Measurements from ENCODE around the gene LEKR1.
"Not testable (repeated sequence)": the region's sequence is repeated elsewhere in the genome, so short reads cannot be mapped to it uniquely, and the experiment has no call there.

Gene LEKR1

DNA sequence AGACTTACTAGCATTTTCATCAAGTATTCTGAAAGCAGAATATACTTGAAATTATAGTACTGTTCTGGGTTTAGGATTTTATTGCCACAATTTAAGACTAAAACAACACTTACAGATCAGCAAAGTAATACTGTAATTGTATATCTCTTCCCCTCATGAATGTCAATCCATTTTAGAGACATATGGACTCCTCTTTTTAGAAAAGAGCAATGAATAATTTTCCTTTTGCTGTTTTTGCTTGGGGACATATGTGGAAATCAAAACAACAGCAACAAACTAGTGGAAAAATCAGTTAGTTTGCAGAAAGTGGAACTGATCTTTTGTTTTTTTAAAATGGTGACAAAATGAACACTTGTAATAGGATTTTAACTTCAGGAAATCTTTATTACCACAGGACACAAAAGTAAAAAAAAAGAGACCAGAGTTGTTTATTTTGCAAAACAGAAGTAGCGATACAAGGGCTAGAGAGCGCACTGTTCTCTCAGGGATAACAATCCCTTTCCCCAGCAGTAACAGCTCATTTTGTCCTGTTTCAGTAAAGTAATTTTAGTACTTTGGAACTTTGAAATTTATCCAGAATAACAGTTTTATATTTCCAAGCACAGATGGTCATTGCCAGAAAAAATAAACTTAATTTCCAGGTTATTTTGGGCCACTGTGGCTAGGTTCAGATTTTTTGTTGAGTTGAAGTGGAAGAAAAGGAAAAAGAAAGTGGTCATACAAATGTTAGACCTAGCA, 17.1 kb downstream of the LEKR1 start:
- ATAC-seq, result no peak
- Mint-ChIP-seq H3K27me3 (no peaks in the 10 kb centered on the region), H3K4me3 (no peak overlapping the region), H3K27ac (no peak overlapping the region), H3K4me1 (no peaks in the 10 kb centered on the region), H3K36me3 (peaks cover 6% of the 10 kb centered on the region), H3K9me3 (no peaks in the 10 kb centered on the region)

DNA sequence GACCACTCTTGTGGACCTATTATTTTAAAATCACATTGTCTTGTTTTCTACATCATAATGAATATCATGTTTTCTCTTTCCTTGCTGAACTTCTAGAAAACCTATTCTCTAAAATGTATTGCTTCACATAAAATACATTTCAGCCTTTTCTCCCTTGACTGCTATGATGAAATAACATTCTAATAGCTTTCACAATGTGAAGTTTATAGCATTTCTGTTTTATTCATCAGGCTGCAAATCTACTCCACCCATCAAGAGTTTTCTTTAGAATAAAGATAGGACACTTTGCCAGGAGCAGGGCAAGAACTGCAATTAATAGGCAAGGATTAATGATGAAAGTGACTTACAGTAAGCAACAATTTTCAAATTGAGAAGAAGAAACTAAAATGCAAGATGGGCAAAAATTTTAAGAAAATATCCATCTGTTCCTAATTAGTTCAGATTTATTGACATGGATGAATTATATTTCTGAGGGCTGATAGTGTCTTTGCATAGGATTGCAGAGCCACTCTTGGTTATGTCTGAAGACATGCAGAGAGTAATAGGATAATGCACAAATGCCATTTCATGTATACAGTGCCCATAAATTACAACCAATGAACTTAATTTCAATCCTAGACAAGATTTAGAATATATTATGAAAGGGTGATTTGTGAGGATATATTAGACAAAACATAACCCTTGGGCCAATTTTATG, 21.7 kb downstream of the LEKR1 start:
- ATAC-seq, result no peak
- Mint-ChIP-seq H3K27me3 (no peaks in the 10 kb centered on the region), H3K36me3 (no peaks in the 10 kb centered on the region), H3K27ac (no peak overlapping the region), H3K4me3 (no peak overlapping the region), H3K9me3 (no peaks in the 10 kb centered on the region), H3K4me1 (no peaks in the 10 kb centered on the region)

DNA sequence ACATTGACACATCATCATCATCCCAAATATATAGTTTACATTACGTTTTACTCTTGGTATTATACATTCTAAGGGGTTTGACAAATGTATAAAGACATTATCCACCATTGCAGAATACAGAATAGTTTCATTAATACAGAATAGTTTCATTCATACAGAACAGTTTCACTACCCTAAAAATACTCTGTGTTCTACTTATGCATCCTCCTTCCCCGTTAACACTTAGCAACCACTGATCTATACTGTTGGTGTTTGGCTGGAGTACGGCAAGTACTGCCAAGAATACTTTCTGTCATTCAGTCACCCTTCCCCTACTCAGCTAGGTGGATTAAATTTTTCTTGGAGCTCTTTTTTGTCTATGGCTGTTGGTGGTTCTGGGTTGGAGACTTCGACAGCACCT, 33.4 kb downstream of the LEKR1 start:
- no peak overlapping the region for H3K27ac Mint-ChIP-seq
- H3K9me3 Mint-ChIP-seq, result no peaks in the 10 kb centered on the region
- no peak overlapping the region for H3K4me3 Mint-ChIP-seq
- peaks cover 10% of the 10 kb centered on the region for H3K4me1 Mint-ChIP-seq
- peak; percentile 88 for ATAC-seq
- H3K27me3 Mint-ChIP-seq, result no peaks in the 10 kb centered on the region
- H3K36me3 Mint-ChIP-seq, result no peaks in the 10 kb centered on the region

DNA sequence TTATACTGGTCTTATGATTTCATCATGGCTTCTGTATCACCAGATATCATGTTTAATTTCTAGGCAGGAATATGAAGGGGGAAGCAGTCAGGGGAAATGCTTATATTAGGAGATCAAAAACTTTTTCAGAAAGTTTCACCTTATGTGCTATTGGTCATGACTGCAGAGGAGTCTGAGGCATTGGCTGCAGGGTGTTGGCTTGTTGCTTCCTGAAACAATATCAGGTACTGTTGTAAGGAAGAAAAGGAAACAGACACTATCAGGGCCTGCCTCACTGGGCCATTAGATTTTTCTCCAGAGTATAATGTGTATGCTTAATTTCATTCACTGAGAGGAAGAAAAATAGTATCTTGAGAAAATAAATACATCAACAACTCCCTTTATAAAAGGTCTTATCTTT, 34.7 kb downstream of the LEKR1 start:
- Mint-ChIP-seq H3K4me3 (no peak overlapping the region), H3K27me3 (no peaks in the 10 kb centered on the region), H3K4me1 (peaks cover 10% of the 10 kb centered on the region), H3K9me3 (no peaks in the 10 kb centered on the region), H3K27ac (no peak overlapping the region), H3K36me3 (no peaks in the 10 kb centered on the region)
- ATAC-seq, result no peak

DNA sequence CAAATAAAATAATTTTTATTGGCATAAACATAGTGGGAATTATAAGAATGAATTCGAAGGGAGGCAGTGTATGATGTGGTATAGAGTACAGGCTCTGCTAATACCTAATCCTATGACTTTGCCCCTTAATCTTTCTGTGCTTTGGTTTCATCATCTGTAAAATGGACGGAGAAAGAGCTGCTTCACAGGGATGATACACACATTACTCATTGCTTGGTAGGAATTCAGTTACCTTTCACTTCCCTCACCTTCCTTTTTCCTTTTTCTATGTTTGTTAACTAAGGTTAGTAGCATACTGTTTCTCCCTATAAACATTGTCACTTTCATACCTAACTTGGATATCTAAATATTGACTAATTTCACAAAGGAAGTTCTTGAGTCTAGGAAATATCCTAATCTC, 36.2 kb downstream of the LEKR1 start:
- ATAC-seq, result no peak
- no peaks in the 10 kb centered on the region for H3K36me3 Mint-ChIP-seq
- H3K9me3 Mint-ChIP-seq, result no peaks in the 10 kb centered on the region
- no peak overlapping the region for H3K4me3 Mint-ChIP-seq
- H3K27ac Mint-ChIP-seq, result no peak overlapping the region
- no peaks in the 10 kb centered on the region for H3K27me3 Mint-ChIP-seq
- peaks cover 10% of the 10 kb centered on the region for H3K4me1 Mint-ChIP-seq

DNA sequence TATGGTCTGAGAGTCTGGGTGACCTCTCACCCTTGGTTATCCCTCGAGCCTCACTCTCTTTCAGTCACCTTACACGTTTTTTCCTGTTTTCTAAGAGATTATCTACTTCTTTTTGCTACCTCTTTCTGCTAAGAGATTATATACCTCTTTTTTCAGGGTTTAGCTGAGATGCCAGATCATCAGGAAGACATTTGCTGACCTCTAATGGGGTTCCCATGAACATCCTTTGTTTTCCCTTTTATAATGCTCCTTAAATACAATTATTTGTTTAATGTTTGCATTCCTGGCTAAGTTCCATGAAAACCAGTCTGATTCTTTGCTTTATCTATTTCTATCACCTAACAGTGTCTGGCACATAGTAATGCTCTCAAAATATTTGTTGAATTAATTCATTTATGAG, 39.6 kb downstream of the LEKR1 start:
- no peak for ATAC-seq
- Mint-ChIP-seq H3K36me3 (no peaks in the 10 kb centered on the region), H3K9me3 (no peaks in the 10 kb centered on the region), H3K4me1 (no peaks in the 10 kb centered on the region), H3K27me3 (no peaks in the 10 kb centered on the region), H3K4me3 (no peak overlapping the region), H3K27ac (no peak overlapping the region)

DNA sequence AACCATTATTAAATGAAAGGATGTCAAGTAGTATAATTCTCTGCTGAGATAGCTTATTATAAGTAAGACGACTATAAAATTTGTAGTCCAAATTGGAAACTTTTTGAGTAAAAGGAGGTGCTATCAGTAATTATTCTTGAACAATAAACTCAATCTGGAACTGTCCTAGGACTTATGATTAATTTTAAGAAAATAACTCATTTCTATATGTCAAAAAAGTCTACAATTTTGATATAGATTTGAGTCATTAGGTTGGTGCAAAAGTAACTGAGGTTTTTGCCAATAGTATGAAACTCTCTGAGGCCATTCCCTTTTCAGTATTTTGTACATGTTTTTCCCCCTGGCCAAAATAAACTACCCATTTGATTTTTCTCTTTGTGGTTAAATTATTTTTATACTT, 41.0 kb downstream of the LEKR1 start:
- Mint-ChIP-seq H3K4me3 (no peak overlapping the region), H3K27ac (no peak overlapping the region), H3K4me1 (no peaks in the 10 kb centered on the region), H3K36me3 (peaks cover 7% of the 10 kb centered on the region), H3K9me3 (peaks cover 6% of the 10 kb centered on the region), H3K27me3 (no peaks in the 10 kb centered on the region)
- ATAC-seq, result no peak

DNA sequence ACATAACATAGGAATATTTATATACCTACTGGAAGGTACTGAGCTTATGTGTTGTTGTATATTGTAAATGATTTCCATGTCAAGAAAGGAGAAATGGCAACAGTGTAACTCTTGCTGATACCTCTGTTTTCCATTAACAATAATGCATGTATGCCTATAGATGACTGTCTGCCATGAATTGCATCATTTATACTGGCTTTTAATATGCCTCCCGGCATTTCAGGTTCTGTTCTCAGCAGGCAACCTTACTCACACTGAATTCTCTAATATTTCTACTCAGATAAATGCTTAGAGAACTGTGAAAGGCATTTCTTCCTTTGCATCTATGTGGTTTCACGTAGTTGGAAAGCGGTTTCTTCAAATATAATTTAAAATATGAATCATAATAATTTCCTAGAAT, 41.8 kb downstream of the LEKR1 start:
- Mint-ChIP-seq H3K36me3 (peaks cover 11% of the 10 kb centered on the region), H3K4me1 (no peaks in the 10 kb centered on the region), H3K27ac (no peak overlapping the region), H3K9me3 (peaks cover 10% of the 10 kb centered on the region), H3K4me3 (no peak overlapping the region), H3K27me3 (no peaks in the 10 kb centered on the region)
- no peak for ATAC-seq

DNA sequence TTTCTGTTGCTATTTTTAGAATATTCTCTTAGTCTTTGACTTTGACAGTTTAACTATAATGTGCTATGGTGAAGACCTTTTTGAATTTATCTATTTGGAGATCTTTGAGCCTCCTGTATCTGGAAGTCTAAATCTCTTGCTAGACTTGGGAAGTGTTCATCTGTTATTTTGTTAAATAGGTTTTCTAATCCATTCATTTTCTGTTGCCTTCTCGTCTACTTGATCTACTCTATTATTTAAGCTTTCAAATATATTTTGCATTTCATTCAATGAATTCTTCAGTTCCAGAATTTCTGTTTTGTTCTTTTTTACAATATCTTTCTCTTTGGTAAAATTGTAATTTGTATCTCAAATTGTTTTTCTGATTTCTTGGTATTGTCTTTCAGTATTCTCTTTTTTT, 47.8 kb downstream of the LEKR1 start:
- Mint-ChIP-seq H3K27me3 (no peaks in the 10 kb centered on the region), H3K9me3 (peaks cover 28% of the 10 kb centered on the region)

DNA sequence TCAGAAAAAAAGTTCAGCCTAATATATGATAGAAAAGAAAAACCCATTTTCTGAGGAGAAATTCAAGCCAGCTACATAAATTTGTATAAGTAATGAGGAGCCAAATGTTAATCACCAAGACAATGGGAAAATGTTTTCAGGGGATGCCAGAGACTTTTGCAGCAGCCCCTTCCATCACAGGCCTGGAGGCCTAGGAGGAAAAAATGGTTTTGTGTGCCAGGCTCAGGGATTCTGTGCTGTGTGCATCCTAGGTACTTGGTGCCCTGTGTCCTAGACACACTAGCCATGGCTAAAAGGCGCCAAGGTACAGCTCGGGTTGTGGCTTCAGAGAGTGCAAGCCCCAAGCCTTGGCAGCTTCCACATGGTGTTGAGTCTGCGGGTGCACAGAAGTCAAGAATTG, 53.3 kb downstream of the LEKR1 start:
- not testable (repeated sequence) for ATAC-seq, H3K4me1 Mint-ChIP-seq, H3K27ac Mint-ChIP-seq, H3K4me3 Mint-ChIP-seq, H3K27me3 Mint-ChIP-seq
- peaks cover 26% of the 10 kb centered on the region for H3K9me3 Mint-ChIP-seq
- H3K36me3 Mint-ChIP-seq, result peaks cover 41% of the 10 kb centered on the region

More for the DNA sequence above, 47.8 kb downstream of the LEKR1 start:
- peaks cover 44% of the 10 kb centered on the region for H3K36me3 Mint-ChIP-seq
- no peaks in the 10 kb centered on the region for H3K4me1 Mint-ChIP-seq
- no peak overlapping the region for H3K4me3 Mint-ChIP-seq
- no peak for ATAC-seq
- no peak overlapping the region for H3K27ac Mint-ChIP-seq

DNA sequence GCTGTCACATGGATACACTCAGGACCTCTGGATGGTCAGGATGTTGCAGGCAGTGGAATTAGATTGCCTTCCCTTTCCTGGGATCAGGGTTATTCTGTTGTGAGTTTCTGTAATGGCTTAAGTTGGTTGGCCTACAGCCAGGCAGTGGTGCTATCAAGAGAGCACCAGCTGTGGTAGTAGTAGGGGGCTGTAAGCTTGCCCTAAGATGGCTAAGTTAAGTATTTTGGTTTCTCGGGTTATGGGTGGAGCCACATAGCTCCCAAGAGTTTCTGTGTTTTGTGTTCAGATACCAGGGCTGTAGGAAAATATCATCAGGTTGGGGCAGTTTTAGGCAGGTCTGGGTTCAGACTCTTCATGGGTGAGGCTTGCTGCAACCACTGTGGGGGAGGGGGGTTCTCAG, 59.6 kb downstream of the LEKR1 start:
- peaks cover 8% of the 10 kb centered on the region for H3K9me3 Mint-ChIP-seq
- H3K4me3 Mint-ChIP-seq, result no peak overlapping the region
- ATAC-seq, result no peak
- H3K36me3 Mint-ChIP-seq, result peaks cover 5% of the 10 kb centered on the region
- H3K27me3 Mint-ChIP-seq, result no peaks in the 10 kb centered on the region
- no peak overlapping the region for H3K27ac Mint-ChIP-seq
- no peaks in the 10 kb centered on the region for H3K4me1 Mint-ChIP-seq

DNA sequence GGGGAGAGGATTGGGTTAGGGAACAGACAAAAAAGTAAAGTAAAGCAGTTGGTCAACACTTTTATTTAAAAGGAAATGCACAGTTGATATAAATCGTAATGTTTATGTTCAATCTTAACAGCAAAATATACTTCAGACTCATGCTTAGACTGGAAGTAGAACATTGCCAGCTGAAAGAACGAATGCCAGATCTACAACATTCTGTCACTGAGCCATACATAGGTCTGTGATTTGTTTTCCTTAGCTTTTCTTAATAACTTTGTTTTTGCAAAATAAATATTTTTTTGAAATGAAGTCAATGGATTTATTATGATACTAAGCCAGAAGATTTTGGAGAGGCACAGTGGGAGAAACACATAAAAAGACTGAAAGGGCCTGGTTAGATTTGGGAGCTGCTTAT, 62.0 kb downstream of the LEKR1 start:
- Mint-ChIP-seq H3K4me3 (no peak overlapping the region), H3K9me3 (peaks cover 6% of the 10 kb centered on the region), H3K27ac (no peak overlapping the region), H3K4me1 (no peaks in the 10 kb centered on the region), H3K27me3 (no peaks in the 10 kb centered on the region), H3K36me3 (peaks cover 3% of the 10 kb centered on the region)
- no peak for ATAC-seq

DNA sequence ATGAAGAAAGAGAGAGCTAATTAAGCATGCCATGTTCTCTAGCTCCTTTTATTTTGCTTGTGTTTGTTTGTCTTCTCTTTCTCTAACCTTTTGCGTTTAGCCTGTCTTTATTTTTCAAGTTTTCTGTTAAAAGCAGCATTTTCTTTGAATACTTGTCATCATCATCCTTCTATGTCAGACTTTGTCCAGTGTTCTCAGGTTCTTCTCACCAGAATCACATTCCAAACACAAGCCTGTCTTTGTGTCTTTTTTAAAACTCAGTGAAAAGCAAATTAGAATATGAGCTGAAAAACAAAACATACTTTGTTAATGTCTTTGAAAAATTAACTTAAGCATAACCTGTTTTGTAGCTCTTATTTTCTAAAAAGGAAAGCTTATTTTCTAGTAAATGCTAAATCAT, 62.4 kb downstream of the LEKR1 start:
- no peak overlapping the region for H3K27ac Mint-ChIP-seq
- no peak for ATAC-seq
- H3K27me3 Mint-ChIP-seq, result no peaks in the 10 kb centered on the region
- no peak overlapping the region for H3K4me3 Mint-ChIP-seq
- H3K4me1 Mint-ChIP-seq, result no peaks in the 10 kb centered on the region
- H3K36me3 Mint-ChIP-seq, result no peaks in the 10 kb centered on the region
- H3K9me3 Mint-ChIP-seq, result peaks cover 4% of the 10 kb centered on the region

DNA sequence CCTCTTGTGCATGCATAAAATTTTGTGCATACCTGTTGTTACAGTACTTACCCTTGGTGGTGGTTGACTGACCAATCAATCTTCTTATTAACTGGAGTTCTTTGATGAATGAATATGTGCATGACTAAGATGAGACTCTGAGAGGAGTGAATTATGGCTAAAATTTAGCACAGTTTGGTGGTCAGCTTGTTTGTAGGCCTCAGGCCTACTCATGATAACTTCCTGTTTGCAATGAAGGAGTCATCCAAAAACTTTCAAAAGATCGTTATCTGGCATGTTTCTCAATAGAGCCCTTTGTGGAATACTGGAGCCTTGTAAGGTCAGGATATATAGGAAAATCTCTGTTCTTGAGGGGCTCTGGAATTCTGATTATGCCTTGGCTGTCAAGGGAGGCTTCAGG, 66.5 kb downstream of the LEKR1 start:
- no peaks in the 10 kb centered on the region for H3K4me1 Mint-ChIP-seq
- no peaks in the 10 kb centered on the region for H3K36me3 Mint-ChIP-seq
- no peak overlapping the region for H3K27ac Mint-ChIP-seq
- no peak overlapping the region for H3K4me3 Mint-ChIP-seq
- H3K9me3 Mint-ChIP-seq, result no peaks in the 10 kb centered on the region
- no peaks in the 10 kb centered on the region for H3K27me3 Mint-ChIP-seq
- ATAC-seq, result no peak

DNA sequence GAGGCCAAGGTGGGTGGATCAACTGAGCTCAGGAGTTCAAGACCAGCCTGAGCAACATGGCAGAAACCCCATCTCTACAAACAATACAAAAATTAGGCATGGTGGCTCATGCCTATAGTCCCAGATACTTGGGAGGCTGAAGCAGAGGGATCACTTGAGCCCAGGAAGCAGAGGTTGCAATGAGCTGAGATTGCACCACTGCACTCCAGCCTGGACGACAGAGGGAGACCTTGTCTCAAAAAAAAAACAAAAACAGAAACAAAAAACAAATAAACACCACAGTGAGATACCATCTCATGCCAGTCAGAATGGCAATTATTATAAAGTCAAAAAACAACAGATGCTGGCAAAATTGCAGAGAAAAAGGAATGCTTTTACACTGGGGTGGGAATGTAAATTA, 69.2 kb downstream of the LEKR1 start:
- not testable (repeated sequence) for H3K36me3 Mint-ChIP-seq, H3K9me3 Mint-ChIP-seq, ATAC-seq, H3K27ac Mint-ChIP-seq, H3K27me3 Mint-ChIP-seq, H3K4me1 Mint-ChIP-seq, H3K4me3 Mint-ChIP-seq

DNA sequence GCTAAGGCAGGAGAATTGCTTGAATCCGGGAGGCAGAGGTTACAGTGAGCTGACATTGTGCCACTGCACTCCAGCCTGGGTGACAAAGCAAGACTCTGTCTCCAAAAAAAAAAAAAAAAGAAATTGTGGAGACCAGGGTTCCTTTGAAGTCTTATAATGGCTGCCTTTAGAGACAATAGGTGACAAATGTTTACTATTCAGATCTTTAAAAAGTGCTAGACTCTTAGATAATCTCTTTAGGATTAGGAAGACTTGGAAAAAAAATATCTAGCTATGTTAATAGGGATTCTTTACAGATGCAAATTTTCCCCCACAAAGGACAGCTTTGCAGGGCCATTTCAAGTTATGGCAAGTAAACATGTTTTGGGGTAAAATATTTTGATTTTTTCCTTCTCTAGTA, 71.7 kb downstream of the LEKR1 start:
- not testable (repeated sequence) for H3K9me3 Mint-ChIP-seq, H3K4me3 Mint-ChIP-seq, H3K27me3 Mint-ChIP-seq, H3K27ac Mint-ChIP-seq, ATAC-seq, H3K4me1 Mint-ChIP-seq, H3K36me3 Mint-ChIP-seq
